PC-9 (cell line): ENCODE results near the gene SLC18A2. TPM values are rescaled to one million over a fixed set of nuclear protein-coding genes. Genes with fewer than 3 reads are reported as not detected.

Source experiments
- BruUV-seq: library from RNA; stranded (reverse); fragments of 400-500 nt; replicated peaks from 2 replicates; lab custom pipeline; 2021; lab: Mats Ljungman, UMichigan
- CTCF ChIA-PET: fragments of 300-600 bp; sonication (Branson Sonifier 250); formaldehyde crosslinking; loops from one replicate; lab custom pipeline; 2022; ENCODE audit warnings: antibody characterized with exemption; lab: Charles Lee
- POLR2A ChIA-PET: fragments of 300-600 bp; sonication (Branson Sonifier 250); formaldehyde crosslinking; loops from one replicate; lab custom pipeline; 2022; ENCODE audit warnings: antibody characterized with exemption; ENCODE audit not compliant: unreplicated experiment; lab: Charles Lee
- DNase-seq, 2 experiments: peaks; one replicate each; pipeline versions ENCODE4 v3.0.0 to v3.0.0-alpha.2; 2015 to 2022; ENCODE audit warnings: mixed read lengths in 1 of 2
- H2AFZ ChIP-seq: fragments of 200-600 bp; sonication (generic); 2 replicates; pipeline ENCODE4 v1.8.1; 2017; ENCODE audit warnings: antibody characterized with exemption
- H3F3A ChIP-seq: fragments of 200-600 bp; sonication (generic); 2 replicates; pipeline ENCODE4 v1.8.1; 2017; ENCODE audit warnings: antibody characterized with exemption, mild to moderate bottlenecking, low read depth; ENCODE audit not compliant: insufficient read depth
- H3K27ac ChIP-seq: fragments of 200-600 bp; sonication (generic); 2 replicates; pipeline ENCODE4 v1.6.1; 2016; ENCODE audit warnings: mixed run types
- H3K27me3 ChIP-seq: fragments of 200-600 bp; sonication (generic); 2 replicates; pipeline ENCODE4 v1.6.1; 2016; ENCODE audit warnings: low read depth, mixed run types; ENCODE audit not compliant: insufficient read depth
- H3K36me3 ChIP-seq: fragments of 200-600 bp; sonication (generic); 2 replicates; pipeline ENCODE4 v1.6.1; 2016; ENCODE audit warnings: low read depth, mixed run types
- H3K4me1 ChIP-seq: fragments of 200-600 bp; sonication (generic); replicated peaks from 2 replicates; pipeline ENCODE4 v1.6.1; 2016; ENCODE audit warnings: mixed run types; ENCODE audit not compliant: insufficient read depth
- H3K4me2 ChIP-seq: fragments of 200-600 bp; sonication (generic); 2 replicates; pipeline ENCODE4 v1.6.1; 2017; ENCODE audit warnings: mixed run types
- H3K4me3 ChIP-seq: fragments of 200-600 bp; sonication (generic); 2 replicates; pipeline ENCODE4 v1.6.1; 2016; ENCODE audit warnings: mixed run types
- H3K79me2 ChIP-seq: fragments of 200-600 bp; sonication (generic); 2 replicates; pipeline ENCODE4 v1.6.1; 2017; ENCODE audit warnings: low read depth, mixed run types
- H3K9me2 ChIP-seq: fragments of 200-600 bp; sonication (generic); 2 replicates; pipeline ENCODE4 v1.8.1; 2017; ENCODE audit warnings: mild to moderate bottlenecking; ENCODE audit not compliant: insufficient read depth
- H3K9me3 ChIP-seq: fragments of 200-600 bp; sonication (generic); 2 replicates; pipeline ENCODE4 v1.8.1; 2016; ENCODE audit warnings: low read depth; ENCODE audit not compliant: insufficient read depth
- H4K20me1 ChIP-seq: fragments of 200-600 bp; sonication (generic); 2 replicates; pipeline ENCODE4 v1.8.1; 2017; ENCODE audit not compliant: insufficient read depth
- CTCF ChIP-seq: fragments of 200-600 bp; sonication (generic); conservative IDR thresholded peaks from 2 replicates; pipeline ENCODE4 v1.6.1; 2017; ENCODE audit warnings: mixed run types, antibody characterized with exemption, mild to moderate bottlenecking, moderate library complexity
- EZH2 ChIP-seq: fragments of 200-600 bp; sonication (generic); IDR thresholded peaks from 2 replicates; pipeline ENCODE4 v1.8.0; 2017; ENCODE audit warnings: antibody characterized with exemption, low read depth
- intact Hi-C: fragments of 100-400 bp; cut with micrococcal nuclease; formaldehyde crosslinking; loops from one replicate; pipeline ENCODE4 v1.10.0; 2022; ENCODE audit not compliant: unreplicated experiment
- total RNA-seq: library from RNA; stranded (reverse); gene quantifications from 2 replicates; pipeline ENCODE4 v1.2.3, GENCODE V29; 2021

Gene SLC18A2
- total RNA-seq, 1 experiment from 2014 or later = not detected

DNA sequence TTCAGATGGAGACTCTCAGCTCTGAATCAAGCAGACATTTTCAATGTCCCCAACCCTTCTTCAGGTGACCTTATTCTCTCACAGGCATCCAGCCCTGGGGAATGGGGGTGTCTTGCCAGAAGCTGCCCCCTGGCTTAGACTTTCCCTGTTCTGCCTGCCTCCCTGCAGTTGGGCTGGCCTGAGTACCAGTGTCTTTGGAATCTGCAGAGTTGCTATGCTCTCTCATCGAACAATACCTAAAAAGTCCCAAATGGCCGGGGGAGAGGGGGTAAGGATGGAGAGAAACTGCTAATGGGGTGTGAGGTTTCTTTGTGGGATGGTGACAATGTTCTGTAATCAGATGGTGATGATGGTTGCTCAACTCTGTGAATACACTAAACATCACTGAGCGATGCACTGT is 20.6 kb downstream of the SLC18A2 start:
- Histone ChIP-seq H3F3A (no peaks in the 10 kb centered on the region), H3K9me3 (no peaks in the 10 kb centered on the region), H3K4me3 (no peak overlapping the region), H3K79me2 (no peaks in the 10 kb centered on the region), H3K9me2 (no peaks in the 10 kb centered on the region), H2AFZ (no peak overlapping the region), H3K36me3 (no peaks in the 10 kb centered on the region), H3K4me2 (no peak overlapping the region), H4K20me1 (no peaks in the 10 kb centered on the region), H3K27me3 (0 out of 2 replicates have a peak, but pooled peaks cover 5% of the 10 kb centered on the region), H3K27ac (no peak overlapping the region), H3K4me1 (no peaks in the 10 kb centered on the region)
- ChIA-PET POLR2A (no interaction called here), CTCF (no interaction called here)
- DNase-seq = no peak
- BruUV-seq = no TSS peak
- intact Hi-C loops = no loop called here
- no peak for TF ChIP-seq EZH2
- TF ChIP-seq CTCF = no peak

DNA sequence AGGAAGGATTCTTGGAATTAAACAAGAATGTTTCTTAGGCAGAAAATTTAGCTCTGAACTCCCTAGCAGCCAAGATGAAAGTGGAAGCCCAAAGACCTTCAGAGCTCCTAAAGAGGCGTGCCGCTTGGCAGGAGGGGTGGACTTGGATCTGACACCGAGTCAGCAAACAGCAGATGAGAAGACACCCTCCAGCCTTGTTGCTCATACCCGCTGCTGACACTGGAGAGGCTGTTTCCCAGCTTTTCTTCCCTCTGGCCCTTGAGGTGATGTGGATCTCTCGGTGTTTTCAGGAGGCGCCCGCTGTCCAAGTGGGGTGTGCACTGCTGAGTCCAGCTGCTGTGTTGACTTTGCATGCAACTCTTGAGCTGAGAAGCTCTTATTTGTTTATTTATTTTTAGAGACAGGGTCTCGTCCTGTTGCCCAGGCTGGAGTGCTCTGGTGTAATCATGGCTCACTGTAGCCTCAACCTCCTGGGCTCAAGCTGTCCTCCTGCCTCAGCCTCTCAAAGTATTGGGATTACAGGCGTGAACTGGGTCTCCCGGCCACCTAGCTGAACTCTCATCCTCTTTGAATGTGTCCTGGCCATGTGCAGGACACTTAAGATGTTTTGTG is 21.5 kb downstream of the SLC18A2 start:
- Histone ChIP-seq H3K27ac (no peak overlapping the region), H3K79me2 (no peaks in the 10 kb centered on the region), H3K4me1 (no peaks in the 10 kb centered on the region), H2AFZ (no peak overlapping the region), H3K36me3 (no peaks in the 10 kb centered on the region), H3K4me3 (no peak overlapping the region), H3K9me2 (no peaks in the 10 kb centered on the region), H3K4me2 (no peak overlapping the region), H3F3A (no peaks in the 10 kb centered on the region), H3K27me3 (0 out of 2 replicates have a peak, but pooled peaks cover 5% of the 10 kb centered on the region), H3K9me3 (no peaks in the 10 kb centered on the region), H4K20me1 (no peaks in the 10 kb centered on the region)
- no TSS peak for BruUV-seq
- POLR2A ChIA-PET = no interaction called here
- no peak for DNase-seq
- CTCF ChIA-PET = interaction anchor here (0.6 kb wide), 1 partner anchor 395 kb away, joined by 4 read pairs; no protein-coding TSS in a partner anchor
- intact Hi-C loops = no loop called here
- TF ChIP-seq EZH2 (no peak), CTCF (no peak)

DNA sequence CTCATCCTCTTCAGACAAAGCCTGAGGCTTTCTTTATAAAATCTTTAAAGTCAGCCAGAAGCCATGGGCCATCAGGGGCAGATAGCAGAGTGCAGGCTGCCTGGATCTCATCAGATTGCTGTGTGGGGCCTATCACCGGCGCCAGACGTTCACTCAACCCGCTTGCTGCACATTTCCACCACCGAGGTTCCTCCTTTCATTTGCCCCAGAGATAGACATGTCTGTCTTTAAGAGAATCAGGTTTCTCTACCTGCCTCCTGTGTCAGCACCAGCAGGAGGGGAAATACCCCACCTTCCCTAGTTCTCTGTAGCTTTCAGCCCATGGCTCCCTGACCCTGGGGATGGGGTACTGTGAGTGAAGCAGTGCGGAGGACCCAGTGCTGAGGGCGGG is 22.0 kb downstream of the SLC18A2 start:
- 0 out of 2 replicates have a peak, but pooled peaks cover under 1% of the 10 kb centered on the region for H3K27me3 ChIP-seq
- CTCF ChIA-PET = interaction anchor here (0.6 kb wide), 1 partner anchor 395 kb away, joined by 4 read pairs; no protein-coding TSS in a partner anchor
- no peak overlapping the region for H3K4me2 ChIP-seq
- no peaks in the 10 kb centered on the region for H3K4me1 ChIP-seq
- H3K27ac ChIP-seq = no peak overlapping the region
- no peak for TF ChIP-seq EZH2
- no peak for TF ChIP-seq CTCF
- intact Hi-C loops = no loop called here
- no TSS peak for BruUV-seq
- H2AFZ ChIP-seq = no peak overlapping the region
- no peaks in the 10 kb centered on the region for H3F3A ChIP-seq
- H3K79me2 ChIP-seq = no peaks in the 10 kb centered on the region
- H3K9me2 ChIP-seq = no peaks in the 10 kb centered on the region
- H4K20me1 ChIP-seq = no peaks in the 10 kb centered on the region
- no peak for DNase-seq
- no peaks in the 10 kb centered on the region for H3K9me3 ChIP-seq
- POLR2A ChIA-PET = no interaction called here
- H3K36me3 ChIP-seq = no peaks in the 10 kb centered on the region
- no peak overlapping the region for H3K4me3 ChIP-seq
